Caco-2 (cell line): Measurements from ENCODE around the gene HBP1. TPM values are rescaled to one million over a fixed set of nuclear protein-coding genes. Genes with fewer than 3 reads are reported as not detected.

Experiments
- BruUV-seq: library from RNA; stranded (reverse); fragments of 400-500 nt; replicated peaks from 2 replicates; lab custom pipeline; 2021; lab: Mats Ljungman, UMichigan
- CTCF ChIA-PET: fragments of 300-600 bp; sonication (Branson Sonifier 250); formaldehyde crosslinking; loops from one replicate; lab custom pipeline; 2022; ENCODE audit warnings: antibody characterized with exemption; lab: Charles Lee
- POLR2A ChIA-PET: fragments of 300-600 bp; sonication (Branson Sonifier 250); formaldehyde crosslinking; loops from one replicate; lab custom pipeline; 2022; ENCODE audit warnings: antibody characterized with exemption; lab: Charles Lee
- DNase-seq, 2 experiments: peaks; one replicate each; pipeline versions ENCODE4 v3.0.0 to v3.0.0-alpha.2; 2020 to 2022
- H3K27me3 ChIP-seq: replicated peaks from 2 replicates; pipeline ENCODE4 v1.6.0; 2011; ENCODE audit warnings: low read length; ENCODE audit not compliant: control insufficient read depth, insufficient read depth
- H3K36me3 ChIP-seq: 2 replicates; pipeline ENCODE4 v1.5.1; 2011; ENCODE audit warnings: low read length; ENCODE audit not compliant: control insufficient read depth, insufficient read depth
- H3K4me1 ChIP-seq: fragments of 250-450 bp; sonication (Bioruptor Pico); 2 replicates; pipeline ENCODE4 v1.5.1; 2020; ENCODE audit warnings: mild to moderate bottlenecking
- H3K4me3 ChIP-seq: 2 replicates; pipeline ENCODE4 v1.5.1; 2011; ENCODE audit warnings: low read depth, mild to moderate bottlenecking, control low read depth, low read length
- H3K9me3 ChIP-seq: fragments of 250-450 bp; sonication (Bioruptor Pico); 2 replicates; pipeline ENCODE4 v1.5.1; 2020; ENCODE audit warnings: mild to moderate bottlenecking, moderate library complexity
- H3K27ac Mint-ChIP-seq: one replicate; pipeline ENCODE4 v1.8.0; 2022; ENCODE audit warnings: mixed read lengths; ENCODE audit not compliant: unreplicated experiment
- H3K27me3 Mint-ChIP-seq: one replicate; pipeline ENCODE4 v1.8.0; 2022; ENCODE audit warnings: mixed read lengths; ENCODE audit not compliant: insufficient read depth, unreplicated experiment
- H3K36me3 Mint-ChIP-seq: one replicate; pipeline ENCODE4 v1.8.0; 2022; ENCODE audit warnings: mild to moderate bottlenecking, mixed read lengths; ENCODE audit not compliant: insufficient read depth, unreplicated experiment
- H3K4me1 Mint-ChIP-seq: one replicate; pipeline ENCODE4 v1.8.0; 2022; ENCODE audit warnings: low read depth, mixed read lengths; ENCODE audit not compliant: unreplicated experiment
- H3K4me3 Mint-ChIP-seq: one replicate; pipeline ENCODE4 v1.8.0; 2022; ENCODE audit warnings: mild to moderate bottlenecking, moderate library complexity, mixed read lengths; ENCODE audit not compliant: unreplicated experiment
- H3K9me3 Mint-ChIP-seq: one replicate; pipeline ENCODE4 v1.8.0; 2022; ENCODE audit warnings: mixed read lengths; ENCODE audit not compliant: unreplicated experiment
- intact Hi-C: fragments of 100-400 bp; cut with micrococcal nuclease; formaldehyde crosslinking; loops from one replicate; pipeline ENCODE4 v1.10.0; 2022; ENCODE audit not compliant: unreplicated experiment
- total RNA-seq: library from RNA; stranded (reverse); gene quantifications from 2 replicates; pipeline ENCODE4 v1.2.3, GENCODE V29; 2022
- TF ChIP-seq, protein P1 (sequence below), 2 experiments: fragments of 200-600 bp in 1 of 2; IDR thresholded peaks; 1 replicate in 1 of 2; 2 replicates in 1 of 2; pipeline versions ENCODE4 v1.5.1 to v1.8.0; 2011 to 2022; ENCODE audit warnings: antibody characterized with exemption in 1 of 2, control low read depth in 1 of 2, inconsistent platforms in 1 of 2, low read depth in 1 of 2, low read length in 1 of 2, mild to moderate bottlenecking in 1 of 2, moderate library complexity in 1 of 2; ENCODE audit not compliant: insufficient read depth in 1 of 2, severe bottlenecking in 1 of 2, unreplicated experiment in 1 of 2

HBP1 gene
- total RNA-seq, 1 experiment from 2014 or later: 24.2 TPM

GRCh38 chr7:107179326-107180164, 10.7 kb downstream of the HBP1 start:
- Histone ChIP-seq H3K4me1 (peaks cover 7% of the 10 kb centered on the region; the same call in 1 of the 2 replicates), H3K36me3 (no peaks in the 10 kb centered on the region), H3K4me3 (no peak overlapping the region), H3K27me3 (no peaks in the 10 kb centered on the region), H3K9me3 (no peaks in the 10 kb centered on the region)
- peaks cover 6% of the 10 kb centered on the region for H3K4me1 Mint-ChIP-seq
- H3K27me3 Mint-ChIP-seq: no peaks in the 10 kb centered on the region
- ChIA-PET POLR2A (no interaction called here), CTCF (interaction anchor here (0.7 kb wide), 1 partner anchor 33 kb away, joined by 4 read pairs; no protein-coding TSS in a partner anchor)
- H3K9me3 Mint-ChIP-seq: no peaks in the 10 kb centered on the region
- DNase-seq: no peak
- TF ChIP-seq, protein P1, sequence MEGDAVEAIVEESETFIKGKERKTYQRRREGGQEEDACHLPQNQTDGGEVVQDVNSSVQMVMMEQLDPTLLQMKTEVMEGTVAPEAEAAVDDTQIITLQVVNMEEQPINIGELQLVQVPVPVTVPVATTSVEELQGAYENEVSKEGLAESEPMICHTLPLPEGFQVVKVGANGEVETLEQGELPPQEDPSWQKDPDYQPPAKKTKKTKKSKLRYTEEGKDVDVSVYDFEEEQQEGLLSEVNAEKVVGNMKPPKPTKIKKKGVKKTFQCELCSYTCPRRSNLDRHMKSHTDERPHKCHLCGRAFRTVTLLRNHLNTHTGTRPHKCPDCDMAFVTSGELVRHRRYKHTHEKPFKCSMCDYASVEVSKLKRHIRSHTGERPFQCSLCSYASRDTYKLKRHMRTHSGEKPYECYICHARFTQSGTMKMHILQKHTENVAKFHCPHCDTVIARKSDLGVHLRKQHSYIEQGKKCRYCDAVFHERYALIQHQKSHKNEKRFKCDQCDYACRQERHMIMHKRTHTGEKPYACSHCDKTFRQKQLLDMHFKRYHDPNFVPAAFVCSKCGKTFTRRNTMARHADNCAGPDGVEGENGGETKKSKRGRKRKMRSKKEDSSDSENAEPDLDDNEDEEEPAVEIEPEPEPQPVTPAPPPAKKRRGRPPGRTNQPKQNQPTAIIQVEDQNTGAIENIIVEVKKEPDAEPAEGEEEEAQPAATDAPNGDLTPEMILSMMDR (IDR thresholded peaks at IDR 0.05; ENCODE audit: insufficient read depth in 1 of 2, low read depth in 1 of 2, low read length in 1 of 2, severe bottlenecking in 1 of 2, unreplicated experiment in 1 of 2): no peak
- no peak overlapping the region for H3K4me3 Mint-ChIP-seq
- H3K27ac Mint-ChIP-seq: no peak overlapping the region
- H3K36me3 Mint-ChIP-seq: peaks cover 11% of the 10 kb centered on the region
- intact Hi-C loops: no loop called here
- no TSS peak for BruUV-seq

DNA sequence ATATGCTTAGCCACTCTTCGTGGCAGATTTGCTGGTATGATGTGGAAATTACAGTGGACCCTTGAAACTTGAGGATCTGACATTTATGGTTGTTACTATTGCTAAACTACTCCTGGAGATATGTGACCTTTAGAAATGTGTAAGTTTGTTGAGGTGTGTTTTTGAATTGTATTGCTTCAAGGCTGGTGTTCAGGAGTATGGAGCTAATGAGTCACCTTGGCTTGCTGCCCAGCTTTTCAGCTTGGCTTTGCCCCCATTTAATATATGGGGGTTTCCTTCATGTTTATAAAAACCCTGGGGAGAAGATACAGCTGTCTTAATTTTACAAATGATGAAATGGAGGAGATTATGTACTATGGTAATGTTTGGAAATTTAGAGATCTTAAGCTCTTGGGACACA, 11.6 kb downstream of the HBP1 start:
- Histone ChIP-seq H3K27me3 (no peaks in the 10 kb centered on the region), H3K36me3 (no peaks in the 10 kb centered on the region), H3K9me3 (no peaks in the 10 kb centered on the region), H3K4me3 (no peak overlapping the region), H3K4me1 (peaks cover 7% of the 10 kb centered on the region; the same call in 1 of the 2 replicates)
- ChIA-PET CTCF (interaction anchor here (0.7 kb wide), 1 partner anchor 34 kb away, joined by 4 read pairs; no protein-coding TSS in a partner anchor), POLR2A (interaction anchor here (1.2 kb wide), 1 partner anchor 12 kb away, joined by 5 read pairs; the partner anchor contains the start of gene HBP1)
- TF ChIP-seq, protein P1 (IDR thresholded peaks at IDR 0.05; ENCODE audit: insufficient read depth in 1 of 2, low read depth in 1 of 2, low read length in 1 of 2, severe bottlenecking in 1 of 2, unreplicated experiment in 1 of 2): no peak
- H3K9me3 Mint-ChIP-seq: no peaks in the 10 kb centered on the region
- intact Hi-C loops: no loop called here
- peaks cover 15% of the 10 kb centered on the region for H3K36me3 Mint-ChIP-seq
- H3K27ac Mint-ChIP-seq: no peak overlapping the region
- H3K4me3 Mint-ChIP-seq: no peak overlapping the region
- no TSS peak for BruUV-seq
- H3K27me3 Mint-ChIP-seq: no peaks in the 10 kb centered on the region
- H3K4me1 Mint-ChIP-seq: peaks cover 6% of the 10 kb centered on the region
- DNase-seq: no peak

DNA sequence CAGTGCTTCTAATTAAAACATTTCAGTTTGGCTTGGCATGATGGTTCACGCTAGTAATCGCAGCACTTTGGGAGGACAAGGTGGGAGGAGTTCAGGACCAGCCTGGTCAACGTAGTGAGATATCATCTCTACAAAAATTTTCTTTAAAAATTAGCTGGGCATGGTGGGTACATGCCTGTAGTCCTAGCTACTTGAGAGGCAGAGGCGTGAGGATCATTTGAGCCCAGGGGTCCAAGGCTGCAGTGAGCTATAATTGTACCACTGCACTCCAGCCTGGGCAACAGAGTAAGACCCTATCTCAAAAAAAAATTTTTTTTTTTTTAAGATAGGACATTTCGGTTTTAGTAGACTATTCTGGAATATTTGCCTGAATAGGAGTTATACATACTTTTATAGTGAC, 12.4 kb downstream of the HBP1 start:
- Histone ChIP-seq H3K4me1 (peaks cover 7% of the 10 kb centered on the region; the same call in 1 of the 2 replicates), H3K9me3 (no peaks in the 10 kb centered on the region), H3K36me3 (no peaks in the 10 kb centered on the region), H3K4me3 (no peak overlapping the region), H3K27me3 (no peaks in the 10 kb centered on the region)
- DNase-seq: no peak
- Mint-ChIP-seq H3K4me1 (peaks cover 6% of the 10 kb centered on the region), H3K9me3 (no peaks in the 10 kb centered on the region), H3K27ac (no peak overlapping the region), H3K27me3 (no peaks in the 10 kb centered on the region), H3K4me3 (no peak overlapping the region), H3K36me3 (peaks cover 23% of the 10 kb centered on the region)
- intact Hi-C loops: no loop called here
- no TSS peak for BruUV-seq
- CTCF ChIA-PET: no interaction called here
- TF ChIP-seq, protein P1 (IDR thresholded peaks at IDR 0.05; ENCODE audit: insufficient read depth in 1 of 2, low read depth in 1 of 2, low read length in 1 of 2, severe bottlenecking in 1 of 2, unreplicated experiment in 1 of 2): no peak
- POLR2A ChIA-PET: interaction anchor here (1.2 kb wide), 2 partner anchors 12 kb away, joined by 4 to 5 read pairs; partner anchors contain the start of gene HBP1
